K562 (cell line): ENCODE results near the gene LRRC74B. TPM values are rescaled to one million over a fixed set of nuclear protein-coding genes. Genes with fewer than 3 reads are reported as not detected.

ENCODE experiments used
- CBX3 ChIP-seq, 2 experiments: IDR thresholded peaks; 1 replicate in 1 of 2; 2 replicates in 1 of 2; pipeline ENCODE4 v1.6.1; 2012; ENCODE audit warnings: inconsistent platforms in 2 of 2, low read length in 2 of 2, borderline replicate concordance in 1 of 2, control low read depth in 1 of 2
- CREBBP ChIP-seq: IDR thresholded peaks from one replicate; pipeline ENCODE4 v1.6.1; 2012; ENCODE audit warnings: low read depth, mild to moderate bottlenecking, control low read depth, inconsistent platforms, low read length
- DEAF1 ChIP-seq: fragments of 450-650 bp; formaldehyde crosslinking; IDR thresholded peaks from 2 replicates; pipeline ENCODE4 v1.4.0; 2020; ENCODE audit warnings: mild to moderate bottlenecking, moderate library complexity
- E2F3 ChIP-seq: fragments of 250-450 bp; sonication (Bioruptor Pico); IDR thresholded peaks from 2 replicates; pipeline ENCODE4 v1.4.0; 2020; ENCODE audit warnings: mild to moderate bottlenecking
- KDM1A ChIP-seq, 2 experiments: fragments of 450-650 bp; IDR thresholded peaks; 2 replicates each; pipeline ENCODE4 v1.6.1; 2016; ENCODE audit warnings: mild to moderate bottlenecking in 2 of 2
- LARP7 ChIP-seq: fragments of 450-650 bp; IDR thresholded peaks from 2 replicates; pipeline ENCODE4 v1.6.1; 2016
- LCOR ChIP-seq: sonication (generic); formaldehyde crosslinking; IDR thresholded peaks from 2 replicates; pipeline ENCODE4 v1.8.0; 2022; ENCODE audit warnings: mild to moderate bottlenecking, missing genetic modification reagents
- LEF1 ChIP-seq: fragments of 450-650 bp; IDR thresholded peaks from 2 replicates; pipeline ENCODE4 v1.6.1; 2016; ENCODE audit warnings: mild to moderate bottlenecking
- MBD2 ChIP-seq: sonication (generic); IDR thresholded peaks from 2 replicates; pipeline ENCODE4 v1.6.1; 2016; ENCODE audit warnings: low read depth, borderline replicate concordance
- MTA2 ChIP-seq: fragments of 450-650 bp; IDR thresholded peaks from 2 replicates; pipeline ENCODE4 v1.6.1; 2016; ENCODE audit warnings: low read depth
- MXD1 ChIP-seq: fragments of 250-450 bp; sonication (Bioruptor Pico); IDR thresholded peaks from 2 replicates; pipeline ENCODE4 v1.8.0; 2021; ENCODE audit warnings: borderline replicate concordance, mild to moderate bottlenecking, moderate library complexity; ENCODE audit not compliant: poor library complexity, severe bottlenecking
- THAP7 ChIP-seq: fragments of 250-450 bp; sonication (Bioruptor Pico); IDR thresholded peaks from 2 replicates; pipeline ENCODE4 v1.5.0; 2021
- THRA ChIP-seq: fragments of 450-650 bp; IDR thresholded peaks from 2 replicates; pipeline ENCODE4 v1.6.1; 2017; ENCODE audit warnings: mild to moderate bottlenecking, moderate library complexity
- TRIM28 ChIP-seq: fragments of 450-650 bp; IDR thresholded peaks from 2 replicates; pipeline ENCODE4 v1.6.1; 2017
- ZBED1 ChIP-seq: IDR thresholded peaks from 2 replicates; pipeline ENCODE4 v1.6.1; 2014
- ZBTB43 ChIP-seq: sonication (generic); formaldehyde crosslinking; IDR thresholded peaks from 2 replicates; pipeline ENCODE4 v1.8.0; 2023; ENCODE audit warnings: mild to moderate bottlenecking, missing genetic modification reagents
- ZNF224 ChIP-seq: sonication (generic); formaldehyde crosslinking; IDR thresholded peaks from 2 replicates; pipeline ENCODE4 v1.8.0; 2022; ENCODE audit warnings: mild to moderate bottlenecking, missing genetic modification reagents
- ZNF561 ChIP-seq: fragments of 450-650 bp; formaldehyde crosslinking; conservative IDR thresholded peaks from 2 replicates; pipeline ENCODE4 v1.4.0; 2020; ENCODE audit warnings: mild to moderate bottlenecking, moderate library complexity
- ZNF668 ChIP-seq: fragments of 250-450 bp; sonication (Bioruptor Pico); IDR thresholded peaks from 2 replicates; pipeline ENCODE4 v1.8.0; 2022; ENCODE audit warnings: mild to moderate bottlenecking, inconsistent platforms
- polyA plus RNA-seq, 8 experiments: library from polyadenylated mRNA; depleted of rRNA in 4 of 8; stranded (reverse) in 5 of 8; unstranded in 3 of 8; fragments of >200 nt; fragmentation: Nextera tagmentation in 2 of 8; fragmentation: Illumina TruSeq in 1 of 8; extraction: Ambion mirVana in 2 of 8; extraction: Trizol in 1 of 8; gene quantifications; 2 replicates each; pipeline versions ENCODE4 v1.2.1 to v1.2.3, GENCODE V29; 2011 to 2014; ENCODE audit warnings: inconsistent platforms in 1 of 8, missing spikeins in 1 of 8
- total RNA-seq, 7 experiments: library from RNA; depleted of rRNA in 6 of 7; stranded (reverse); fragments of >200 nt in 6 of 7; fragmentation: Illumina TruSeq in 2 of 7; extraction: Trizol in 2 of 7; gene quantifications; 2 replicates each; pipeline versions ENCODE4 v1.2.1 to v1.2.3, GENCODE V29; 2011 to 2021; ENCODE audit warnings: low replicate concordance in 1 of 7
- TF ChIP-seq, protein P1 (sequence below): fragments of 250-450 bp; sonication (Bioruptor Pico); IDR thresholded peaks from 2 replicates; pipeline ENCODE4 v1.8.0; 2021; ENCODE audit warnings: mild to moderate bottlenecking, moderate library complexity
- TF ChIP-seq, protein P2 (sequence below): fragments of 450-650 bp; formaldehyde crosslinking; IDR thresholded peaks from 2 replicates; pipeline ENCODE4 v1.4.0; 2020; ENCODE audit warnings: mild to moderate bottlenecking, moderate library complexity
- TF ChIP-seq, protein P3 (sequence below): sonication (generic); formaldehyde crosslinking; IDR thresholded peaks from 2 replicates; pipeline ENCODE4 v1.9.0; 2022; ENCODE audit warnings: mild to moderate bottlenecking, missing genetic modification reagents

LRRC74B gene
- total and polyA plus RNA-seq, 9 of the 15 experiments (the other 6 are each of a cell fraction or from before 2014, with no cell fraction given) = not detected

GRCh38 chr22:21077884-21078508 is 32.2 kb downstream of the LRRC74B start (continued):
- TF ChIP-seq THRA (no peak), ZBED1 (no peak), THAP7 (CRISPR knock-in tag) (no peak), ZNF668 (CRISPR knock-in tag) (no peak), CREBBP (no peak), KDM1A (IDR thresholded peaks at IDR 0.05) (no peak), LARP7 (no peak), E2F3 (CRISPR knock-in tag) (0 out of 2 replicates have a peak, but pooled peaks have one; percentile 34), TRIM28 (no peak), ZNF224 (CRISPR knock-in tag) (no peak), LEF1 (no peak), DEAF1 (CRISPR knock-in tag) (no peak), MBD2 (no peak), LCOR (CRISPR knock-in tag) (no peak), CBX3 (IDR thresholded peaks at IDR 0.05; ENCODE audit: borderline replicate concordance in 1 of 2, low read length in 2 of 2) (no peak), MXD1 (CRISPR knock-in tag) (no peak), MTA2 (no peak), ZNF561 (CRISPR knock-in tag) (no peak), ZBTB43 (CRISPR knock-in tag) (no peak)
- TF ChIP-seq, protein P1, sequence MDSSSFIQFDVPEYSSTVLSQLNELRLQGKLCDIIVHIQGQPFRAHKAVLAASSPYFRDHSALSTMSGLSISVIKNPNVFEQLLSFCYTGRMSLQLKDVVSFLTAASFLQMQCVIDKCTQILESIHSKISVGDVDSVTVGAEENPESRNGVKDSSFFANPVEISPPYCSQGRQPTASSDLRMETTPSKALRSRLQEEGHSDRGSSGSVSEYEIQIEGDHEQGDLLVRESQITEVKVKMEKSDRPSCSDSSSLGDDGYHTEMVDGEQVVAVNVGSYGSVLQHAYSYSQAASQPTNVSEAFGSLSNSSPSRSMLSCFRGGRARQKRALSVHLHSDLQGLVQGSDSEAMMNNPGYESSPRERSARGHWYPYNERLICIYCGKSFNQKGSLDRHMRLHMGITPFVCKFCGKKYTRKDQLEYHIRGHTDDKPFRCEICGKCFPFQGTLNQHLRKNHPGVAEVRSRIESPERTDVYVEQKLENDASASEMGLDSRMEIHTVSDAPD (CRISPR knock-in tag) = no peak
- TF ChIP-seq, protein P2, sequence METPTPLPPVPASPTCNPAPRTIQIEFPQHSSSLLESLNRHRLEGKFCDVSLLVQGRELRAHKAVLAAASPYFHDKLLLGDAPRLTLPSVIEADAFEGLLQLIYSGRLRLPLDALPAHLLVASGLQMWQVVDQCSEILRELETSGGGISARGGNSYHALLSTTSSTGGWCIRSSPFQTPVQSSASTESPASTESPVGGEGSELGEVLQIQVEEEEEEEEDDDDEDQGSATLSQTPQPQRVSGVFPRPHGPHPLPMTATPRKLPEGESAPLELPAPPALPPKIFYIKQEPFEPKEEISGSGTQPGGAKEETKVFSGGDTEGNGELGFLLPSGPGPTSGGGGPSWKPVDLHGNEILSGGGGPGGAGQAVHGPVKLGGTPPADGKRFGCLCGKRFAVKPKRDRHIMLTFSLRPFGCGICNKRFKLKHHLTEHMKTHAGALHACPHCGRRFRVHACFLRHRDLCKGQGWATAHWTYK (CRISPR knock-in tag) = no peak
- TF ChIP-seq, protein P3, sequence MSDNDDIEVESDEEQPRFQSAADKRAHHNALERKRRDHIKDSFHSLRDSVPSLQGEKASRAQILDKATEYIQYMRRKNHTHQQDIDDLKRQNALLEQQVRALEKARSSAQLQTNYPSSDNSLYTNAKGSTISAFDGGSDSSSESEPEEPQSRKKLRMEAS (CRISPR knock-in tag) = no peak
